ENCODE data around the gene CHST8.

GRCh38 chr19:33653684-33654083 is 31.9 kb downstream of the CHST8 start:
- TF ChIP-seq CTCF (IDR thresholded peaks at IDR 0.05) (no peak), POLR2A (IDR thresholded peaks at IDR 0.05) (no peak)
